Measurements from ENCODE around the gene AMDHD2. TPM values are rescaled to one million over a fixed set of nuclear protein-coding genes. Genes with fewer than 3 reads are reported as not detected.

The AMDHD2 gene
- total and polyA plus RNA-seq, 2 of the 13 experiments (the other 11 are each of a cell fraction or from before 2014, with no cell fraction given): 33.5 to 39.1 TPM

- TF ChIP-seq CBFB (CRISPR knock-in tag; IDR thresholded peaks at IDR 0.05) (peak; percentile 51; the same call in 1 of the 2 replicates), GLMP (CRISPR knock-in tag; IDR thresholded peaks at IDR 0.05; ENCODE audit: borderline replicate concordance) (no peak), FOXO4 (CRISPR knock-in tag; conservative IDR thresholded peaks at IDR 0.05) (no peak), LRRFIP1 (CRISPR knock-in tag; conservative IDR thresholded peaks at IDR 0.05) (no peak), ADNP (CRISPR knock-in tag; IDR thresholded peaks at IDR 0.05) (no peak), ZNF44 (CRISPR knock-in tag; IDR thresholded peaks at IDR 0.05) (no peak), YEATS4 (CRISPR knock-in tag; IDR thresholded peaks at IDR 0.05; ENCODE audit: borderline replicate concordance) (peak; percentile 48; the same call in 1 of the 2 replicates), RXRB (CRISPR knock-in tag; IDR thresholded peaks at IDR 0.05; ENCODE audit: borderline replicate concordance) (peak; percentile 85; the same call in 1 of the 2 replicates), NCOA1 (CRISPR knock-in tag; IDR thresholded peaks at IDR 0.05) (no peak), ZMYM4 (CRISPR knock-in tag; IDR thresholded peaks at IDR 0.05) (0 out of 2 replicates have a peak, but pooled peaks have one; percentile 36), ZNF883 (CRISPR knock-in tag; IDR thresholded peaks at IDR 0.05; ENCODE audit: not compliant biosample characterization) (no peak), RARG (CRISPR knock-in tag; IDR thresholded peaks at IDR 0.05; ENCODE audit: low read depth) (no peak), CREBL2 (CRISPR knock-in tag; IDR thresholded peaks at IDR 0.05; ENCODE audit: borderline replicate concordance) (no peak), ZNF720 (CRISPR knock-in tag; IDR thresholded peaks at IDR 0.05) (no peak), ZNF513 (CRISPR knock-in tag; conservative IDR thresholded peaks at IDR 0.05) (no peak), ZNF264 (CRISPR knock-in tag; IDR thresholded peaks at IDR 0.05) (peak; percentile 91; the same call in 1 of the 2 replicates), GATA4 (IDR thresholded peaks at IDR 0.05; ENCODE audit: borderline replicate concordance, low read depth) (no peak), ZNF564 (CRISPR knock-in tag; IDR thresholded peaks at IDR 0.05) (no peak), ZNF276 (CRISPR knock-in tag; IDR thresholded peaks at IDR 0.05; ENCODE audit: low read depth) (no peak), TP53 (CRISPR knock-in tag; conservative IDR thresholded peaks at IDR 0.05) (no peak), ZNF576 (CRISPR knock-in tag; IDR thresholded peaks at IDR 0.05) (no peak)
Measured at GRCh38 chr16:2484898-2485508, 35.2 kb upstream of the AMDHD2 start (continued).
